Fibroblast of lung (primary cell): Measurements from ENCODE around the gene GYG1.
"Not testable (repeated sequence)": the region's sequence is repeated elsewhere in the genome, so short reads cannot be mapped to it uniquely, and the experiment has no call there.

Source experiments
- EZH2 ChIP-seq: IDR thresholded peaks from 2 replicates; pipeline ENCODE4 v1.5.1; 2012; ENCODE audit warnings: low read length, control low read depth, mild to moderate bottlenecking; ENCODE audit errors: missing control alignments
- TF ChIP-seq, protein P1 (sequence below), 2 donors: IDR thresholded peaks in 1 of 2; conservative IDR thresholded peaks in 1 of 2; 1 replicate in 1 of 2; 2 replicates in 1 of 2; pipeline ENCODE4 v1.5.1; 2011 to 2012; ENCODE audit warnings: low read length in 2 of 2, control low read depth in 1 of 2, inconsistent platforms in 1 of 2, low read depth in 1 of 2, mild to moderate bottlenecking in 1 of 2

DNA sequence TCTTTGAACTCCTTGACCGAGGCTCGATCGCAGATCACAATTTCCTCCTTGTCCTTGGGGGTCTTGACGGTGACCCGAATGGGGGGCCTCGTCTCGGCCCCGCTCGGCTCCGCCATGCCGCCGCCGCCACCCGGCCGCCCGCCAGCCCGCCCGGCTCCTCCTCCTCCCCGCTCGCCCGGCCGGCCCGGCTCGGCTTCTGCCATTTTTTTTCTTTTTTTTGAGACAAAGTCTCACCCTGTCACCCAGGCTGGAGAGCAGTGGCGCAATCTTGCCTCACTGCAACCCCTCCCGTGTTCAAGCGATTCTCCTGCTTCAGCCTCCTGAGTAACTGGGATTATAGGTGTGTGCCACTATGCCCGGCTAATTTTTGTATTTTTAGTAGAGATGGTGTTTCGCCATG is 3.8 kb upstream of the GYG1 start:
- TF ChIP-seq, protein P1, sequence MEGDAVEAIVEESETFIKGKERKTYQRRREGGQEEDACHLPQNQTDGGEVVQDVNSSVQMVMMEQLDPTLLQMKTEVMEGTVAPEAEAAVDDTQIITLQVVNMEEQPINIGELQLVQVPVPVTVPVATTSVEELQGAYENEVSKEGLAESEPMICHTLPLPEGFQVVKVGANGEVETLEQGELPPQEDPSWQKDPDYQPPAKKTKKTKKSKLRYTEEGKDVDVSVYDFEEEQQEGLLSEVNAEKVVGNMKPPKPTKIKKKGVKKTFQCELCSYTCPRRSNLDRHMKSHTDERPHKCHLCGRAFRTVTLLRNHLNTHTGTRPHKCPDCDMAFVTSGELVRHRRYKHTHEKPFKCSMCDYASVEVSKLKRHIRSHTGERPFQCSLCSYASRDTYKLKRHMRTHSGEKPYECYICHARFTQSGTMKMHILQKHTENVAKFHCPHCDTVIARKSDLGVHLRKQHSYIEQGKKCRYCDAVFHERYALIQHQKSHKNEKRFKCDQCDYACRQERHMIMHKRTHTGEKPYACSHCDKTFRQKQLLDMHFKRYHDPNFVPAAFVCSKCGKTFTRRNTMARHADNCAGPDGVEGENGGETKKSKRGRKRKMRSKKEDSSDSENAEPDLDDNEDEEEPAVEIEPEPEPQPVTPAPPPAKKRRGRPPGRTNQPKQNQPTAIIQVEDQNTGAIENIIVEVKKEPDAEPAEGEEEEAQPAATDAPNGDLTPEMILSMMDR (conservative IDR thresholded peaks at IDR 0.05 in 1 of 2, IDR thresholded peaks at IDR 0.05 in 1 of 2; ENCODE audit: low read depth in 1 of 2, low read length in 2 of 2), result not testable (repeated sequence)
- not testable (repeated sequence) for TF ChIP-seq EZH2
